ENCODE results near the gene GADD45G. TPM values are rescaled to one million over a fixed set of nuclear protein-coding genes. Genes with fewer than 3 reads are reported as not detected.

Gene GADD45G
- total RNA-seq, 1 experiment from 2014 or later = 0.12 TPM

DNA sequence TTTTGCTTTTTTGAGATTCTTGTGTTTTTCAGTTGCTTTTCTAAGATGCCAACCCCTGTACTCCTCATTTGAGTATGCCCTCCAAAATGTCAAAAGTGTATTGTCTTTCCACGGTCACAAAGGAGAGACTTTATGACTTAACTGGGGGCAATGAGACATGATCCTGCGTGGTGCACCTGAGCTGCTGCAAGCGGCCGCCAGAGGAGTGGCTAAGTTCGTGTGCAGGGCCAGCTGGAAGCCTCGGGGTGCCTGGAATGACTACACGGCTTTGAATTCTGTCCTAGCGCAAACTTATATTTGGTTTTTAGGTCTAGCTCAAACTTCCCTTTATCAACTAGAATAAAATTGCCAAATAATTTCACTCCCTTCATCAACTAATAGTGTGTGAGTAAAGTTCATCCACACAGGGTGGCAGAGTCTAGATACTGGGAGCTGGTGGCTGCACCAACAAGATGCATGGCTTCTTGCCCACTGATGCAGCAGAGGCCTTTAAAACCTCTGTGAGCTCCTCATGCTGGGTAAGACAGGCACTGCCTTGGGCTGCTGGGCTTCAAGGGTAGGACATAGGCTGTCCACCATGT lies 4.7 kb downstream of the GADD45G start:
- DNase-seq (ENCODE audit: low read depth) = no peak

DNA sequence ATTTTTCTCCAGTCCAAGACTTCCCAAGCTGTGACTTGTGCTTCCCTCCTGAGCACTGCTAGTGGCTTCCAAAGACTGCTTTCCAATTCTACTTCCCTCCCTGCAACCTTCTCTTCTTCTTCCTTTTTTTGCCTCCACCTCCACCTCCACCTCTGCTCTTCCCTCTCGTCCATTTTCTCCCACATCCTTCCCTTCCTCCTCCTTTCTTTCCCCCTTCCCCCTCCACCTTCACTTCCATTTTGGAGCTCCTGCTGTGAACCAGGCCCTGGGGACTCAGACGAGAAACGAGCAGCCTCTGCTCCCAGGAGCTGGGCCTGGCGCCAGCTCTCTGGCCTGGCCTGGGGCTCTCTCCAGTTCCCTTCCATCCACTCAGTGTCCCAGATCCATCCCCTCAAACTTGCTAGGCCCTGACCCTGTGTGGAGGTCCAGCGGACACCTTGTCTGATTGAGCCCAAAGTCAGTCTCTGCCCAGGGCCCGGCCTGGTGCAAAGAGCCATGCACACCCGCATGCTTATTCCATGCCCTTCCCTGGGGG lies 5.6 kb downstream of the GADD45G start:
- DNase-seq (ENCODE audit: low read depth) = no peak

DNA sequence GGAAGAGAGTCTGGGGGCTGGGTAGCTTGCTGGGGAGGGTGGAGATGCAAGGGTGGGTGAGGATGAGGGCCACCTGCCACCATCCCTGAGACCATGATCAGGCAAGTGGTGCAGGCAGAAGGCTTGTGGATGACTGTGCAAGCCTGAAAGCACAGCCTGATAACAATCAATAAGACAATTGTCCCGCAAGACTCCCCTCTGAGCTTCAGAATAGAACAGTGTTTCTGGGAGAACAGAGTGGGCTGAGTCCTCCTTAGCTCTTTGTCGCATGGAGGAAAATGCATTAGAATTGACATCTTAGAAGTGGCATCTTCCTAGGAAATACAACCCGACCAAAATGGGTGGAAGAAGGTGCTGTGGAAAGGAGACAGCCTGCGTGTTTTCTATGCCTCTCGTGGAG lies 6.6 kb downstream of the GADD45G start:
- DNase-seq (ENCODE audit: low read depth) = no peak

DNA sequence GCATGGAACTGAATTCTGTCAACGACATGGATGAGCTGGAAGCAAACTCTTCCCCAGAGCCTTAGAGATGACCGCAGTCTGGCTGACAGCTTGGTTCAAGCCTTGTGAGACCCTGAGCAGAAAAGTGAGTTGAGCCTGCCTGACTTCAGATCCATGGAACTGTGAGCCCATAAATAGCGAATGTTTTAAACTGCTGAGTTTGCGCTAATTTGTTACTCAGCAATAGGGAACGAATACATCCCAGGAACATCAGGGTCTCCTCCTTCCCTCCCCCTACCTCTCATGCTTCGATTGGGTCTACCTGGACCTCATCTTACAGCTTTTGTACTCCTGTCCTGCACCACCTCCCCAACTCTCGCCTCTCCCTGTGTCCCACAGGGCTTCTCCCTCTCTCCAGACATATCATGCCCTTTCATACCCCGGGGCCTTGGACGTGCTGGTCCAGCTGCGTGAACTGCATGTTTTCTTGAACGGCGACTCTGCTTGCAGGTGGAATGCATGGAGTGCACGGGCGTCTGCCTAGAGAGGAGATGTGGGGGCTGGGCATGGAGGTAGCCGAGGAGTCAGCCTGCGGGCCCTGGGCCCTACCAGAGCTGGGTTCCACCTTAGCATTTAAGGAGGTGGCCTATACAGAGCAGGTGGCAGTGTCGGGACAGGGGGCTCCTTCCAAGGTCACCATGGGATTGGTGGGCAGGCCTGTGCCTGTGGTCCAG lies 7.9 kb downstream of the GADD45G start:
- no peak for DNase-seq (ENCODE audit: low read depth)

DNA sequence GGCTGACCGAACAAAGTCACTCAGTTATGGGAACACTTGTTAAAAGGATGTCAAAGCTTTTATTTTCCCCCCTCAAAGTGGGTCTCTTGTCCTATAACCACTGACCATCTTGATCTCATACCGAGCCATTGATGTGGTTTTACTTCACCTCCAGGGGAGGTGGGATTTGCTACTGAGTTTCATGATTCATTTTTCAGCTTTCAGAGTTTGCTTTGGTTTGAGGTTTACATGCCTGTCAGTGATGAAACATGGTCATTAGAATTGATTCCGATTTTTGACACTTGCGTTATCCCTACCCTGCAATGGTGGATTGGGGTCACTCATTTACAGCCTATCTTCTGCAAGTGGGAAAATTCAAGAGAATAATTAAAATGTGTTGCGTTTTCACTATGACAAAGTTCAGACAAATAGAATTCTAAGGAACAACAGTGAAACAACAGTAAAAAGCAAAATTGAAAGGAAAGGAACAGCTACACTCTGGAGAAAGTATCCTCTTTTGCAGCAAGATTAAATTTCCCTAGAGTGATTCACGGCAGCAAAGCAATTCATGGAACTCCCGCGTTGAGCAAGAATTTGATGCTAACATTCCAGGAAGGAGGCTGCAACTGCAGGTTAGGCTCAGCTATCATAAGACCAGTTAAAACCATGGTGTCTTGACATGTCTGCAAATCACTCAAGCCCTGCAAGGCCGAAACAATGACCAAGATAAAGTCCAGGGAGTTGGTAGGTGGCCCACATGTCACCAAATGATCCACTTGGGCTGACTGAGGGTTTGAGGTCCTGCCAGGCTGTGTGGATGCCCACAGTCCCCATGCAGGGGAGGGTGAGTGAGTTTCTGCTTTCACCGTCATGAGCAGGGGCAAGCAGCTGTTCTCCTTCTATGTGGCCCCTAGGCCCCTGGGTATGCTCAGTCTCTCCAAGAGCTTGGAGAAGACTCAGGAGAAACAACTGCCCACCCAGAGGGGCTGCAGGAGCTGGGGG lies 9.4 kb downstream of the GADD45G start:
- no peak for DNase-seq (ENCODE audit: low read depth)

DNA sequence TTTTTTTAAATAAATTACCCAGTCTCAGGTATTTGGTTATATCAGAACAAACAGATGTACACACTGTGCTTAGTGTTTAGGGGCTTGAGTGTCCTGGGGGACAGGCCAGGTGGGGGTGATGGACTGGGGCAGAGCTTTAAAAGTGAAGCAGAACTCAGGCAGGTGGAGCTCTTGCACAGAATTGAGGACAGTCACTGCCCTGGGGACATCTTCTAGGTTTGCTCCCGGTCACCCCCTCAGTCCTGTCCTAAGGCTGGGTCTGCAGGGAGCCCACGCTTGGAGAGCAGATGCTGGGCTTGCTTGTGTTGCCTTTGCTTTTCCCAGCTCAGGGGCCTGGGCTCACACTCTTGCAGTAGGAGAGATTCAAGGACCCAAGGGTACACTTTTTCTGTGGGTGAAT lies 10.8 kb downstream of the GADD45G start:
- no peak for DNase-seq (ENCODE audit: low read depth)

DNA sequence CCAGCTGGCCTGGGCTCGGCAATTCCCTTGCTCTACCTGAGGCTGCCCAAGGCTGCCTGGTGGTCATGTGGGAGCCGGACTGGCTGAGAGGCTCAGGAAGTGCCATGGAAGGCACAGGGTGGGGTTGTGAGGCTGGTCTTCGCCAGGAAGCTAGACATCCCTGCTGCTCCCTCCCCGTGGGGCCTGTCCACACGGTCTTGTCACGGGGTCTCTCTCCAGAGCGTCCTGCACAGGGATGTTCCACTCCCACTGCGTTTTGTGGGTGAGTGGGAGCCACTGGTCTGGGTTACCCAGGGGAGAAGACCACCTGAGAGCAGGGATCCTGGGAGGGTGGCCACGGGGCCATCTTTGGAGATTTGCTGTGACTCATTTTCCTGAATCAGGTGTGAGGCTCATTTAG lies 11.6 kb downstream of the GADD45G start:
- DNase-seq (ENCODE audit: low read depth) = no peak

DNA sequence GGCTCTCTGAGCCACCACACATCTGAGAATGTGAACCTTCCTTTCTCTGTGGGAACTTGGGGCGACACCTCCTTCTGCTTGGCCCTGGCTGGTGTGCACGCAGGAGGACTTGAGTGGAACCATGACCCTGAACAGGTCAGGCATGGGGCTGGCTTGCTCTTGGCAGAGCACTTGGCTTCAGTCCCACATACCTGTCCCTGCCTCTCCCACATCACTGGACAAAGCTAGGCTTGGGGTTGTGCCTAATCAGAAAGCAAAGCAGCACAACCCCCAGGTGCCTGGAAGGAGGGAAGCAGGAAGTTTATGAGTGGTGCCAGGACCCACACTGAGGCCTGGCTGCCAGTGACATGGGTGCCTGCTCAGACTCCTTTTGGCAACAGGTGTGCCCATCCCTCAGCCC lies 13.2 kb downstream of the GADD45G start:
- DNase-seq (ENCODE audit: low read depth) = no peak

DNA sequence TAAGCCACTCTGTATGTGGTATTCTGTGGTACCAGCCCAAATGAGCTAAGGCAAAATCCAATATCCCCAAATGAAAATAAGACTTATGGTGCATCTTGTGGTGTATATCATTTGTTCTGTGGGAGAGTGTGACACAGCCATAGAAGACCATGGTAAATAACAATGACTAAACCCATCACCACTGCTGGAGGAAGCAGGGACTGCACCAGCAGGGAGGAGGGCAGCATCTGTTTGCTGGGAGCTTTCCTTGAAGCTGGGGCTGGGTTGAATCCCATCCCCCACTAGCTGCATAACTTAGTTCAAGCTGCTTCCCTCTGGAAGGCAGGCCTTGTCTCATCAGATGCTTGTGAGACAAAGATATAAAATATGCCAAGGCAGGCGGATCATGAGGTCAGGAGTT lies 14.2 kb downstream of the GADD45G start:
- no peak for DNase-seq (ENCODE audit: low read depth)

DNA sequence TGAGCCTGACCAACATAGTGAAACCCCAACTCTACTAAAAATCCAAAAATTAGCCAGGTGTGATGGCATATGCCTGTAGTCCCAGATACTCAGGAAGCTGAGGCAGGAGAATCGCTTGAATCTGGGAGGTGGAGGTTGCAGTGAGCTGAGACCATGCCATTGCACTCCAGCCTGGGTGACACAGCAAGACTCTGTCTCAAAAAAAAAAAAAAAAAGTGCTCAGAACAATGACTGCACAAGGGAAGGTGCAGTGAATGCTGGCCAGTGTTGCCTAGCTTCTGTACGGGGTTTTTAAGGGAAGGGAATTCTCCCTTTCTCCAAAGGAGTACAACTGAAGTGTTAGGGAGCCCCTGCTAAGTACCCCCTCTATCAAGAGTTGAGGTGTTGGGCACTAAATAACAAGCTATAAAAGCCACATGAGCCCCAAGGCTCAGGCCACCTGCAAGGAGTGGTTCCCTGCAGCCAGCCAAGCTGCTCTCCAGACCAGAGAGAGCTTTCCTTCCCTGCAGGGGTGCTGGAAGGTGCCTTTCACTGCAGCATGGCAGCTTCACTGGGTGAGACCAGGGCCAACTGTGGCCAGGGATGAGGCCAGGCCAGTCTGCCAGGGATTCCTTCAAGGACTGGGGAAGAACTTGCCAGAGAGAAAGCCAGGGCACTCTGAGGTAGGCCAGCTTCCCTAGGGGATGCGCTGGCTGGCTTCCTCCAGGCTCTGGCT lies 14.8 kb downstream of the GADD45G start:
- no peak for DNase-seq (ENCODE audit: low read depth)

DNA sequence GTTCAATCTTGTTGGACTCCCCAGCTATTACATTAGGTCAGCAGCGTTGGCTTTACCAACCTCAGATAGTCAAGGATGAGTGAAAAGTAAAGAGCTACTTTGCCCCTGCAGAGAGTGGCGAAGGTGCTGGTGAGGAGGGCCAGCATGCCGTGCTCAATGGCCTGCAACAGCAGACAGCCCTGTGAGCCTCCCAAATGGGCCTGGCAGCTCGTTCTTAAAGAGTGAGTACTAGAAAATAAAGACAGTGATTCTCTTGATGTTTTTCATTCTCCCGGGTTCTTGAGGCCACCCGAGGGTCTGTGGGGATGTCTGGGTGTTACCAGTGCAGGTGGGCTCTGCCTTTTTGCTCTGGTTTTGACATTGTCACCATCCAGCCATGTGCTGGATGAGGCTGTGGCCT lies 16.2 kb downstream of the GADD45G start:
- DNase-seq (ENCODE audit: low read depth) = no peak

DNA sequence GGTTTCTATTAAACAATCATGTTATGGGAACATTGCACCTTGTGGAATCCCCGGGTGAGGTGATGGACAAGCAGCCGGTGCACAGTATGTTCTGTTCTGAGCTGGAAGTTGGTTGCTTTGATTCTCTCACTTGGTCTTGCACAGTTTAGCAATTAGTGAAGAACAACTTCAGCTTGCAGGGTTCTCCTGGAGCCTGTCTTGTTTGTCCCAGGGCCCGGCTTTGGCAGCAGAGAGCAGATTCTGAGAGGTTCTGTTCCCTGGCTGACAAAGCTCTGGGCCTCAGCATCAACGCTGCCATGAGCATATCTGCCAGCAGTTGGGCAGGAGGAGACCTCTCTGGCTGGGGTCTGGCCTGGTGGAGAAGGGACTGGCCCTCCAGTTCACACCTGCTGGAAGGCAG lies 16.9 kb downstream of the GADD45G start:
- no peak for DNase-seq (ENCODE audit: low read depth)

DNA sequence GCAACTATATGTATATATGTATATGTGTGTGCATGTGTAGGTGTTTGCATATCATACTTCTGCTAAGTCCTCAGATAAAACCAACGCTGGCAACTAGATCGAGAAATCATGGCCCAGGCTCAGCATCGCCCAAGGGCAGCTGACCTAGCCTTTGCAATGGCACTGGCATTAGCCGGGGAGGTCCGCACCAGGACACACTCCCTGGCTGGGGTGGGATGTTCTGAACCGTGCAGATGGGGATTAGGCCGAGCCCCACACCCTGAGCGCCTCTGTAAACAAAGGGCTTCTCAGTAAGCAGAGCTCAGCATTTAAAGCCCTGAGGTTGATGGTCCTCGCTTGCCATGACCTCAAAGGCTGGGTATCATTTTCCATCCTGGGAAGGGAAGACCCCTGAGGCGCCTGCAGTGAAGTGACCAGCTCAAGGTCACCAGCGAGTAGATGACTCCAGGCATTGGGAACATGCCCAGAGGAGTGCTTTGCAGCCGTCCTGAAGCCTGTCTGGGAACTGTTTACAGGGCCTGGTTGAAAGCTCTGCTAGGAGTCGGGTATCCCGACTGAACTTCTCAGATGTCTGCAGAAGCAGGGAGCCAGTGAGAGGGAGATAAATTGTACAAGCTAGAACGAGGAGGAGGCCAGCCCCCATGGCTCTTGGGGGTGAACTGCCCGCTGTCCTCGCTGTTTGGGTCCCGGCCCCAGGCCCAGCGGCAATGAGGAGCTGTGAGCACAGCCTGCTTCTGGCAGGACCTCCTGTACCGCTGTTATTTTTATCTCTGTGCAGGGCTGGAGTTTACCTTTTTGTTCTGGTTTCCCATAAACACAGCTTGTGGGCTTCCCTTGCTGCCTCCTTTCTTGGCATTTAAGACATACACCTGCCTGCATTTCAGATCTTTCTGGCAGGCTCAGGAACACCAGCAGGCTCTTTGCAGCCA lies 18.4 kb downstream of the GADD45G start:
- DNase-seq (ENCODE audit: low read depth) = no peak

DNA sequence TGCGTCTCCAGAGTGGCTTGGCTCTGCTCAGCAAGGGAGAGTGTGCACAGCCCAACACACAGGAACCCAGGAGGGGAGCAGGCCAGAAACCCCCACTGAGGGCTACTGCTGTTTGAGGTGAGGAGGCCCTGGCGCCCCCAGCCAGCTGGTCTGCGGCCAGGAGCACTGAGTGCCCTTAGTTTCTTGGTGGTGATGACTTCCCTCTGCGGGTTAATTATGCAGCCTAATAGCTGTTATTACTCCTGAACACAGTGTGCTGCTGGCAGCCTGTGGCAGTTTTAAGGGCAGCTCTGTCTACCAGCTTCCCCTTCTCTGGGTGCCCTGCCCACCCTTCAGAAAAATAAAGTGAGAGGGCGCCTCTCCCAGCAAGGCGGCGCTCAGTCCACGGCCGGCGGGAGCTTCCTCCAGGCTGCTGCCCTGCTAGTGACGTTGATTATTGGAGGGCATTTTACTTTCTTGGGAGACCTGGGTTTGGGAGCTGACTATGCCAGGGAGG lies 19.2 kb downstream of the GADD45G start:
- no peak for DNase-seq (ENCODE audit: low read depth)

DNA sequence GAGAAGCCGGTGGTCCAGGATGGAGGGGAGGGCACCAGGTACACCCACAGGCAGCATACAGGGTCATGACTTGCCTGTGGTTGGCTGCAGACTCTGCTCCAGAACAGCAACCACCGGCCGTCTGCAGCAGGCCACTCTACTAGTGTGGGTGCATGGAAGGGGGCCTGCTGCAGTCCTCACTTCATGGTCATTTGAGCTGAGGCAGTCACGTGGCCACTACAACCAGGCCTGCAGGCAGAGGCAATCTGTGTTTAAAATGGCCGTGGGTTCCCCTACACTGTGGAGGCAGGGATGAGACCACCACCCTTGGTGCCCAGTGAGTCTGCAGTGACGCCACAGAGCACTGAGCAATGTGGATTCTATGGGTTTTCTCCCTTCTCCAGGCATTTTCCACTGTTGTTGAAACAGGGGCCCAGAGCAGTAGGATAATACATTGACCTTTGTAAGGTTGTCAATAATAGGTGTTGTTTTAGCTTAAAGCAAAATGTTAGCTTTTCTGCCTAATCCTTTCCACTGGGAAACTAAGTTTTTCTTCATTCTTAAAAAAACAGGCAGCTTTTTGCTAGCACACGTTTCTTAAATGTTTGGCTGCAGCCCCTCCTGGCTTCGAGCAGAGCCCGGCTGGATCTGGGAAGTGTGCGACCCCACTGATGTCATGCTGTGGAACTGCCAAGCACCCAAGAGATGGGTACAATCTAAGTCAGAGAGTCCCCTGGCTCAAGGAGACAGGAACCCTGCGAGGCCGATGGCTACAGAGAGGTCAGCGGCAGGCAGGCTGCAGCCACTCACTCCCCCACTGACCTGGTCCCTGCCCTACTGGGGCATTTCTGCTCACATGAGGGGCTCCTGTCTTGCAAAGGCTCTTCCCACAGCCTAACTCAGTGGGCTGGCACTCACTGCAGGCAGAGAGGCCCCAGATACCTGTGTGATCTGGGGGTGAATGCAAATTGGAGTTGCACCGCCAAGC lies 21.2 kb downstream of the GADD45G start:
- DNase-seq (ENCODE audit: low read depth) = no peak

DNA sequence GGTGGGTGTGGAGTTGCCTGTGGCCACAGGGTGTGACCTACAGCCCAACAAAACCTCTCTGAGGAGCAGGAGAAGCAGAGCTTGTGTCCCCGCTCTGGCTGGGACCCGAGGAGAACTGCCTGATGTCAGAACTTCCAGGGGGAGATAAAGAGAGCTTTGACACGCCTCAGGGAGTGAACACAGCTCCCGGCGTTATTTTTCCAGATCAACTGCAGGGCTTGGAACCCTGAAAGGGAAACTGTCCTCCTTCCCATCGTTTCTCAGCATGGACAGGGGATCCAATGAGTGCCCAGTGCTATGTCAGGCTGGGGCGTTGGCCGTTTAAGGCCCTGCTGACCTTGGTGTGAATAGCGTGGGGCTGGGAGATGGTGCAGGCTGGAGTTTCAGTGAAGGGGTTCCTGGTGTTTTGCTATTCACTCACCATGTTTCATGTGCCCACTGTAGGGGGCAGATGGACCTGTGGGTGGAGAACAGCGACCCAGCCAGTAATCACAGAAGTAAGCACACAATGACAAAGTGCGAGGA lies 22.0 kb downstream of the GADD45G start:
- no peak for DNase-seq (ENCODE audit: low read depth)

DNA sequence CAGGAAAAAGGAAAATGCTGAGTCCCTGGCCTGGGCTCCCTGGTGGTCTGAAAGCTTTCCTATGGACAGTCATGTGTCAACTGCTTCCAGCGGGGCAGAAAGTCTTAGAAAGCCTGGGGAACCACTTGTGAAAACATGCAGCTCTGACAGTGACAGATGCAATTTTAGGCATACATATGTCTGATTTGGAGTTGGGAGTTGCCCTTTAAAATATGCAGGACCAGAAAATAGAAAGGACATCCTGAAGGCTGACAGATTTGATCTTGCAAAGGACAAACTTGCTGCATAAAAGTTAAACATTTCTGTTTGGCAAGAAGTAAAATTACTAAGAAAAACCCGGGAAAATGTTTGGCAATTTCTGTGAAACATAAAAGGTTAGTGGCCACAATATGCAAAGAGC lies 23.8 kb downstream of the GADD45G start:
- DNase-seq (ENCODE audit: low read depth) = no peak

DNA sequence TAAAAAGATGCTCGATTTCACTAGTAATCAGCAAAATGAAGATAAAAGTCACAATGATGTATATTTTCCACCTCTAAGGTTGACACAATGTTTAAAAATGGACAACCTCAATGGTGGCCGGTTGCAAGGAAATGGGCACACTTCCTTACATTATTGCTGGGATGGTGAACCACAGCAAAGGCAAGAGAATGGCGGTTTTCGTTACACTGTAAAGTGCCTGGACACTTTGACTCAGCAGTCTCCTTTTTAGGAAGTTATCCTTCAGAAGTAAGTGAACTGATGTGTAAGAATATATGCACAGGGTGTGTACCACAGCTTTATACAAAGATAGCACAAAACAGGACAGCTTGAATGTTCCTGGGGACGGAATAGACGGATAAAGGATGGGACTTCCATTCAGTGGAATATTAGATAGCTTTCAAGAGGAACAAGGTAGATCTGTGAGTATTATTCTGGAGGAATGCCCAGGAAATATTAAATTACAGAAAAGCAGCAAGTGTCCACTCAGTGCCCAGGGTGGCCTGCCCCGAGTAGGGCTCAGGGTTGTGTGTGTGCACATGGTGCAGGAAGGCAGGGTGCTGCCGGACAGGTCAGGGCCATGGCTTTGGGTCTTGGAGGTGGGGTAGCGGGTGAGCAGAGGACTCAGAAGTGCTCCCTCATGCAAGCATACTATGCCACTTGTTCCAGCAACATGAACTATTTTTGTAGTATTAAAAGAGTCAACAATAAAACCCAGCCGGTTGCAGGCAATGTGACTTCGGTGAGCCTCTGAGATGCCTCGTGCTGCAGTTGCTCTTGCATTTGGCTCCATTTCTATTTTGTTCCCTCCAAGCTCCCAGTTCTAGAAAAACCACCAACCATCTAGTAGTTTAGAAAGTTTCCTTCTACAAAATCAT lies 24.5 kb downstream of the GADD45G start:
- no peak for DNase-seq (ENCODE audit: low read depth)
